Nephron progenitor cell (in vitro differentiated cells): ENCODE measurements around the gene KLF3.

Source experiments
- DNase-seq: peaks from one replicate; pipeline ENCODE4 v3.0.0; 2021
- H3K27ac Mint-ChIP-seq: 2 replicates; pipeline ENCODE4 v1.8.0; 2021; ENCODE audit warnings: mild to moderate bottlenecking, moderate library complexity, mixed read lengths
- H3K27me3 Mint-ChIP-seq: 2 replicates; pipeline ENCODE4 v1.8.0; 2021; ENCODE audit warnings: mild to moderate bottlenecking, low read depth, mixed read lengths; ENCODE audit not compliant: poor library complexity
- H3K36me3 Mint-ChIP-seq: 2 replicates; pipeline ENCODE4 v1.8.0; 2021; ENCODE audit warnings: low read depth, mixed read lengths
- H3K4me1 Mint-ChIP-seq: 2 replicates; pipeline ENCODE4 v1.8.0; 2021; ENCODE audit warnings: mixed read lengths
- H3K4me3 Mint-ChIP-seq: 2 replicates; pipeline ENCODE4 v1.8.0; 2021; ENCODE audit warnings: mild to moderate bottlenecking, moderate library complexity, mixed read lengths
- H3K9me3 Mint-ChIP-seq: 2 replicates; pipeline ENCODE4 v1.8.0; 2021; ENCODE audit warnings: mild to moderate bottlenecking, moderate library complexity, mixed read lengths
- CTCF ChIP-seq: fragments of 200-600 bp; sonication (generic); IDR thresholded peaks from 2 replicates; pipeline ENCODE4 v1.5.0; 2021; ENCODE audit warnings: antibody characterized with exemption

KLF3 gene

DNA sequence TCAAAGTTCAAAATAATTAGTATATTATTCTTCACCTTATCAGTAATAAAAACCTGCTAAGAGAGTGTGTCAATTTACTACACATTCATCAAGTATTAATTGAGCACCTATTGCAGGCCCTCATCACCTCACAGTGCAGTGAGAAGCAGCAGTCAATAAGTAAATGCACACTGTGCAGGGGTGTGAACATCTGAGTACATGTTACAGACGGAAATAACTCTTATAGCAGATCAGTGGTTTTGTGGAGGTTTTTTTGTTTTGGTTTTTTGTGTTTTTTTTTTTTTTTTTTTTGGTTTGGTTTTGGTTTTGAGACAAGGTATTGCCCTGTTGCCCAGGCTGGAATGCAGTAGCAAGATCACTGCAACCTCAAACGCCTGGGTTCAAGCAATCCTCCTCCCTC is 20.3 kb downstream of the KLF3 start:
- TF ChIP-seq CTCF, result no peak
- H3K4me1 Mint-ChIP-seq, result peaks cover 21% of the 10 kb centered on the region

GRCh38 chr4:38684951-38685844 is 21.2 kb downstream of the KLF3 start:
- Mint-ChIP-seq H3K4me3 (no peak overlapping the region), H3K36me3 (peaks cover 88% of the 10 kb centered on the region), H3K9me3 (no peaks in the 10 kb centered on the region), H3K4me1 (peaks cover 12% of the 10 kb centered on the region), H3K27me3 (no peaks in the 10 kb centered on the region), H3K27ac (no peak overlapping the region)
- TF ChIP-seq CTCF, result no peak
- no peak for DNase-seq

More for the DNA sequence above, 20.3 kb downstream of the KLF3 start:
- Mint-ChIP-seq H3K27me3 (no peaks in the 10 kb centered on the region), H3K9me3 (no peaks in the 10 kb centered on the region), H3K27ac (no peak overlapping the region), H3K4me3 (no peak overlapping the region), H3K36me3 (peaks cover 88% of the 10 kb centered on the region)
- DNase-seq, result no peak

- H3K27ac Mint-ChIP-seq, result no peak overlapping the region
- H3K4me3 Mint-ChIP-seq, result no peak overlapping the region
- no peaks in the 10 kb centered on the region for H3K27me3 Mint-ChIP-seq
- peaks cover 88% of the 10 kb centered on the region for H3K36me3 Mint-ChIP-seq
- peaks cover 5% of the 10 kb centered on the region for H3K4me1 Mint-ChIP-seq
- no peak for DNase-seq
- no peak for TF ChIP-seq CTCF
- H3K9me3 Mint-ChIP-seq, result no peaks in the 10 kb centered on the region
Measured at GRCh38 chr4:38686682-38687081, 22.7 kb downstream of the KLF3 start.

- Mint-ChIP-seq H3K27ac (peak overlapping the region; percentile 13), H3K4me3 (no peak overlapping the region), H3K4me1 (peaks cover 4% of the 10 kb centered on the region), H3K27me3 (no peaks in the 10 kb centered on the region), H3K9me3 (no peaks in the 10 kb centered on the region), H3K36me3 (peaks cover 91% of the 10 kb centered on the region)
- DNase-seq, result no peak
- TF ChIP-seq CTCF, result no peak
Measured at GRCh38 chr4:38687571-38688011, 23.6 kb downstream of the KLF3 start.

DNA sequence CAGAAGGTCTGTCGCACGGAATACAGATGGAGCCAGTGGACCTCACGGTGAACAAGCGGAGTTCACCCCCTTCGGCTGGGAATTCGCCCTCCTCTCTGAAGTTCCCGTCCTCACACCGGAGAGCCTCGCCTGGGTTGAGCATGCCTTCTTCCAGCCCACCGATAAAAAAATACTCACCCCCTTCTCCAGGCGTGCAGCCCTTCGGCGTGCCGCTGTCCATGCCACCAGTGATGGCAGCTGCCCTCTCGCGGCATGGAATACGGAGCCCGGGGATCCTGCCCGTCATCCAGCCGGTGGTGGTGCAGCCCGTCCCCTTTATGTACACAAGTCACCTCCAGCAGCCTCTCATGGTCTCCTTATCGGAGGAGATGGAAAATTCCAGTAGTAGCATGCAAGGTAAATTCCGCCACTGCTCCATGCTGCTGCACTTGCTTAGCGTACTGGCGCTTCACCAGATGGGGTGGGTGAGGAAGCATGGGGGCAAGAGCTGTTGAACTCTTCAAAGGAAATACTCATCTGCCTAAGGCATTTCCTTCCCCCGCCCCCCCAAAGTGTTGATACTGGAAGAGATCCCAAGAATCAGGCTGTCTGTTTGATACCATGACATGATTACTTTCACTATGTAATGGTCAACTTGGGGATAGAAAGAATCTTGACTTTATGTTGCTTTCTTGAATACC is 24.8 kb downstream of the KLF3 start:
- no peaks in the 10 kb centered on the region for H3K9me3 Mint-ChIP-seq
- H3K27ac Mint-ChIP-seq, result no peak overlapping the region
- no peak for TF ChIP-seq CTCF
- H3K4me3 Mint-ChIP-seq, result no peak overlapping the region
- DNase-seq, result no peak
- H3K4me1 Mint-ChIP-seq, result peaks cover 4% of the 10 kb centered on the region
- no peaks in the 10 kb centered on the region for H3K27me3 Mint-ChIP-seq
- H3K36me3 Mint-ChIP-seq, result peaks cover 93% of the 10 kb centered on the region
